Ramos (cell line): ENCODE measurements around the gene PRDM15.

Experiments
- in situ Hi-C: fragments of 300-500 bp; cut with MboI; formaldehyde crosslinking; loops from one replicate; pipeline ENCODE4 v1.14.3; 2022; ENCODE audit warnings: low sequenced_read_pairs; ENCODE audit not compliant: unreplicated experiment

Gene PRDM15

GRCh38 chr21:41770901-41771624 lies 108.1 kb downstream of the PRDM15 start:
- in situ Hi-C loops, result no loop called here

DNA sequence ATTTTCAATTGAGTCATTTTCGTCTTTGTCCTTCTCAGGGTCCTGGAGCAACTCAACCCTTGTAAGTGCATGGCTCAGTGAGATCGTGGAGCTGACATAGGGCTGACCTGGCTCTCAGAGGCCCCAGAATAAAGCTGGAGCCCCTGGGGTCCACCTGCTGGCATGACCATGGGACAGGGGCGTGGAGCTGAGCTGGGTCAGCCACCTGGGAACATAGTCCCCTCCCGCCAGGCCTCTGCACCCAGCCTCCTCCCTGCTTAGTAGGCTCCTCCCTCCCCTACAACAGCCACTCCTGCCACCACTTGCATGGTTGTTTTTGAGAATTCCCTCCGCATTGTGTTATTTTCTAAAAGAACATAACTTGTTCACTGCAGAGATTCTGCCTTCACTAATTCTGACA lies 109.2 kb downstream of the PRDM15 start:
- in situ Hi-C loops, result no loop called here

GRCh38 chr21:41769521-41769920 lies 109.6 kb downstream of the PRDM15 start:
- in situ Hi-C loops, result no loop called here

DNA sequence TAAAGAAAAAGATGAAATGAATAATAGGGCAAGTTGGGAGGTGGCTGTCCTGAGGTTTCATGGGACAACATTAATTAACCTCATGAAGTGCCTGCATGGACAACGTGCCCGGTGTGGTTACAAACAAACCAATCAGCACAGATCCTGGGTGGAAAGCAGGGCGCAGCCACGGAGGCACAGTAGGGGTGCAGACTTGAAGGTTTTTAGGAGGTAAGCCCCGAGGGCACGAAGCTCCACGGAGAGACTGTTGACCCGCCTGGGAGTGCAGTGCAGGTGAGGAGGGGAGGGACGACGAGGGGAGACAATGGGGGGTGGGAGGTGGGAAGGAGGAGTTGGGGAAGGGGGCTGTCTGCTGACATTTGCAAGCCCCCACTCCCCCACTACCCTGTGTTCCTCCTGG lies 110.0 kb downstream of the PRDM15 start:
- in situ Hi-C loops, result no loop called here

DNA sequence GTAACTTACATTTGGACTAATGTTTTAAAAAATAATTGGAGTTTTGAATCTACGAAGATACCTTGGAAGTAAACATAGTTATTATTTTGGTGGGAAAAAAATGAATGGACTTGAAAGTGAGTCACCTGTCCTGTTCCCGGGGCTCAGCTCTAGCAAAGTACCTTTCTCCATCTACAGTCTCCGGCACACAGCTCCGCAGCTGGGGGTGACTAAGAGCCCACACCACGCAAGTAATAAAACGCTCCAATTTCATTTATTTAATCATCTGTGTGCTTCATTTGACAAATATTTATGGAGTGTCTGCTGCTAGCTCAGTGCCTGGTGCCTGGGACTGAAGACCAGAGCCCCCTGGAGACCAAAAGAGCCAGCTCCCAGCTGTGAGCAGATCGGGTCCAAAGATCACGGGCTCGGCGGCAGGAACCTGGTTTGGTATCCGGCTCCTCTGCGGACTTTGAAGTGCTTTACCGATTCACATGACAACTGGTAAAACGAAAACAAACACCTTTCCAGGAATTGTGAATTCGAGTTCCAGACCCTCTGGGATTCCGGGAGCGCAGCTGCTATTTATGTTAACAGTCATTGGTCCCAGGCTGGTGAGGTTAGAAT lies 110.6 kb downstream of the PRDM15 start:
- in situ Hi-C loops, result no loop called here

- in situ Hi-C loops, result no loop called here
Observed at GRCh38 chr21:41767606-41768436, 111.3 kb downstream of the PRDM15 start.

- in situ Hi-C loops, result no loop called here
Observed at GRCh38 chr21:41766883-41767605, 112.1 kb downstream of the PRDM15 start, which contains the start of gene RIPK4. RIPK4 (minus strand) TSS chr21:41767052; CDS start chr21:41767041, 11 bp downstream.

- in situ Hi-C loops, result no loop called here
Observed at GRCh38 chr21:41765973-41766882, 112.9 kb downstream of the PRDM15 start.

- in situ Hi-C loops, result no loop called here
Observed at GRCh38 chr21:41765420-41765821, 113.7 kb downstream of the PRDM15 start.

DNA sequence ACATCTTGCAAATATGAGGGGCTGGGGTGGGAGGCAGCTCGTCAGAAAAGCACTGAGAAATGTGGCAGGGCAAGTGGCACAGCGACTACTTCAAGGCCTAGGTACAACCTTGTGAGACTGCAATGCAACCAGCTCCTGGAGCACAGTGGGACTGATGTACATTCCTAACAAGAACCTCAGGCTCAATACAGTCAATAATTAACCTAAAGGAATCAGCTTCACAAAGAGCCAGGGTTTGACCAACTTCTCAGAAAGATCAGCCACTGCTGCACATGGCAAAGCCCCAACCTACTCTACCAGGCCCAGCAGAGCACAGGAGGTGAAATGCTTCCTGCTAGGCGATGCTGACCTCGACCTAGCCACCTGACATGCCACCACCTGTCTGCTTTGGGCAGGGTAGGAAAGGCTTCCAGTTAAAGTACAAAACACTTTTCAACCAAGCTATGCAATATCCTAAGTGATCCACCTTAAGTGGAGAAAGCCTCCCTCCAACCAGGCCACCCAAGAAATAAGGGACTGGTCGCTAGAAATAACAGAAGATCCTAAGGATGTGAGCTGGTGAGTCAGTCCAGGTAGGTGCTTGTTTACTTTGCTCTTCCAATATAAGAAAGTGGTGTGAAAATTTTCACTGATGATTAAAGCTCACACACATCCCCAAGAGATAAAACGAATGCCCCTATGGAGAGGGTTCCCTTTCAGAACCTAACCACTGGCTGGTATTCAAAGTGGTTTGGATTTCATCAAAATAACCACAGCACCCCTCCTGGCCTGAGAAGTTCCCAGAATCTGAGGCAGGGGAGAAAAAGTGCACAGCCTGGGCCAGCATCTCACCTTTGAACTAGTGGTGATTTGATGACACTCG lies 114.4 kb downstream of the PRDM15 start:
- in situ Hi-C loops, result no loop called here

- in situ Hi-C loops, result no loop called here
Observed at GRCh38 chr21:41763996-41764395, 115.1 kb downstream of the PRDM15 start.

DNA sequence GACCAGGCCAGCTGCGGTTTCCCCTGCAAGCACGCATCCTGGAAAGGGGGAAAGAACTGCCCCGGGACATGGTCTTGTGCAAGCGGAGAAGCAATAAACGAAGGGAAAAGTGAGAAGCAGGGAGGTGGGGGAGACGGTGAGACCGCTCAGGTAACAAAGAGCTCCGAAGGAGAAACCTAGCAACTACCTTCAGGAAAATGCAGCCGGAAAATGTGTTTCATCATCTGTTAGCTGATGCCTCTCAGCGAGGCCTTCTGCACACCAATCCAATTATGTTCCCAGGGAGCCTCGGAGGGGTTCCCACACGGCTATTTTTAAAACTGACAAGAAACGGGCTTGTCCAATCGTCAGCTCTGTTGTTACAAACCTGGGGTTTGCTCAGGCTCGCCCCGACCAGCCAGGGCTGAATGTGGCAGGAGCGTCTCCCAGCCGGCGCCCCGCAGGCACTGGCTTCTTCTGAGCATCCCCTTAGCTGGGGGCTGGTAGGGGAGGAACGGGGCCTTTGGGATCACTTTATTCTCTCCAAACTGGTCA lies 115.7 kb downstream of the PRDM15 start:
- in situ Hi-C loops, result no loop called here

GRCh38 chr21:41762753-41763152 lies 116.4 kb downstream of the PRDM15 start:
- in situ Hi-C loops, result no loop called here

- in situ Hi-C loops, result no loop called here
Observed at GRCh38 chr21:41761934-41762635, 117.1 kb downstream of the PRDM15 start.

DNA sequence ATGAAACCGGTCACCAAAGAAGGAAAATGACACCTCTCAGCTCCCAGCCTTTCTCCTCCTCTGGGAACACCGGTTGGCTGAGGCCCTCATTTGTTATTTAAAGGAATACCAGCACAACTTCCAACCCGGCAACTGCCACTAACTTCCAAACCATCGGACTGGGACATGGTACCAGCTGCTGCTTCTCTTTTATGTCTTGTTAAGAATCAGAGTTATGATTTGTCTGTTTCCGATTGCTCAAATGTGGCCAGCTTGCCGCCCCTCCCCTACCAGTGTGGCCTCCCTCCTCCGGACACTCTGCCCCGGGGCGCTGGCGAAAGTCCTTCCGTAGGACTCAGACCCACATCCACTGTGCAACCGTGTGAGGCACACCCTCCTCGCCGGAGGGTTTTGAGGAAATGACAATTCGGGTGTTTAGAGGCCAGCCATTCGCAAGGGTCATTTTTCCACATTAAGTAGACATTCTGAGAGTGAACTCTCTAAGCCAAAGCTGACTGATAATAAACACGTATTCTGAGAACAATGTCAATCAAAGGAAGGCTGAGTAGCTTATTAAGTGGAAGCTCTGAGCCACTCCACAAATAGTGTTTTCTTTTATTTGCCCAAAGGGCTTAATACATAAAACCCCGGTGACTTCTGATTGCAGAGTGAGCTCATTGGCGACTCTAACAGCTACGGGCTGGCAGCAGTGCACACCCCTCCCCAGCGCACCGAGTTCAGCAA lies 117.8 kb downstream of the PRDM15 start:
- in situ Hi-C loops, result no loop called here

DNA sequence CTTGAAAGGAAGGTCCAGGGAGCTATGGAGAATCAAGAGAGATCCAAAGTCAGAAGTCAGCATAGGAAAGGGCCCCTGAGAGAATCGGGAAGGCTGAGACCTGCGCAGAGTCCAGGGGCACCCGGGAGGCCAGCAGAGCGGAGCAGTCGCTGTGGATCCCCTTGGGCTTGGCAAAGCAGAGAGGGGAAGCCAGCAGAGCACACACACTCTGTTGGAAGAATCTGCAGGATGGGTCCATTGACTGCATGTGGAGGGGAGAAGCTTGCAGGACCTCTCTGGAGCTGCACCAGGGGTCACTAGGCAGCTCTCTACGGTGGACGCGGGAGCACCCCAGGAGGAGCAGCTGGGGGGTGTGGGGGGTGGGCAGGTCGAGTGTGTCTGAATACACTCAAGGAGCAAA lies 118.7 kb downstream of the PRDM15 start:
- in situ Hi-C loops, result no loop called here

GRCh38 chr21:41759926-41760325 lies 119.2 kb downstream of the PRDM15 start:
- in situ Hi-C loops, result no loop called here
